NCI-H146 treated with DMSO at 0.1 percent for 48 hours (cell line): ENCODE results near the gene AMN.
A peak's percentile ranks its signal among the peaks of the same experiment; 100 is the strongest.

ENCODE experiments used
- DNase-seq: peaks from one replicate; lab custom pipeline; 2025; ENCODE audit not compliant: unreplicated experiment; lab: John Stamatoyannopoulos, UW

Gene AMN

GRCh38 chr14:102943454-102943853 lies 21.0 kb downstream of the AMN start:
- DNase-seq = no peak

- DNase-seq = no peak
Observed at GRCh38 chr14:102943979-102944378, 21.5 kb downstream of the AMN start.

- no peak for DNase-seq
Observed at GRCh38 chr14:102944448-102945330, 22.2 kb downstream of the AMN start.

DNA sequence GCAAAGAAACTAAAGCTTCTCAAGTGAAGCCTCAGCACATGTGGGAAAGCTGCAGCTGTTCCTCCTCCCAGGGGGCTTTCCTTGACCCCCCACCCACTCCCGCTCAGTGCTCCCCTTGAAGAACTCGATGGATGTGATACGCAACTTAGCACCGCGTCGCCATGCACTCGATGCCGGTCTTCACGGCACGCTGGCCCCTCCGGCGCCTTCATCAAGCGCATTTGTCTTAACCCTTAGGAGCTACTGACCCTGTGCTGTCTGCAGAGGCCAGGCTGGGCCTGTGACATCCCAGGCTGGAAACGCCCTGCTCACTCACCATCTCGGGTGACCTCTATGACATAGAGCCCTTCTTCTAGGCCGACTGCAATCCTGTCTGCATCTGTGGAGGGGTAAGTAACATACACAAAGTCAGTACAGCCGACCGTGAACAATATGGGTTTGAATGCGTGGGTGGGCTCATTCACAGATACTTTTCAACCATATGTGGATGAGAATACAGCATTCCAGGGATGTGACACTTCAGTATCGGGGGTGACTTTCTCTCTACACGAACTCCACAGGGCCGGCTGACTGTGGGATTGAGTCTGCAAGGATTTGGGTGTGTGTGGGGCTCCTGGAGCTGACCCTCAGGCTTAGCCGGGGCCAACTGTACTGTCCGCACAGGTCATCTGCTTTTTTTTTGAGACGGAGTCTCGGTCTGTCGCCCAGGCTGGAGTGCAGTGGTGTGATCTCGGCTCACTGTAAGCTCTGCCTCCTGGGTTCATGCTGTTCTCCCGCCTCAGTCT lies 23.1 kb downstream of the AMN start:
- DNase-seq = no peak

DNA sequence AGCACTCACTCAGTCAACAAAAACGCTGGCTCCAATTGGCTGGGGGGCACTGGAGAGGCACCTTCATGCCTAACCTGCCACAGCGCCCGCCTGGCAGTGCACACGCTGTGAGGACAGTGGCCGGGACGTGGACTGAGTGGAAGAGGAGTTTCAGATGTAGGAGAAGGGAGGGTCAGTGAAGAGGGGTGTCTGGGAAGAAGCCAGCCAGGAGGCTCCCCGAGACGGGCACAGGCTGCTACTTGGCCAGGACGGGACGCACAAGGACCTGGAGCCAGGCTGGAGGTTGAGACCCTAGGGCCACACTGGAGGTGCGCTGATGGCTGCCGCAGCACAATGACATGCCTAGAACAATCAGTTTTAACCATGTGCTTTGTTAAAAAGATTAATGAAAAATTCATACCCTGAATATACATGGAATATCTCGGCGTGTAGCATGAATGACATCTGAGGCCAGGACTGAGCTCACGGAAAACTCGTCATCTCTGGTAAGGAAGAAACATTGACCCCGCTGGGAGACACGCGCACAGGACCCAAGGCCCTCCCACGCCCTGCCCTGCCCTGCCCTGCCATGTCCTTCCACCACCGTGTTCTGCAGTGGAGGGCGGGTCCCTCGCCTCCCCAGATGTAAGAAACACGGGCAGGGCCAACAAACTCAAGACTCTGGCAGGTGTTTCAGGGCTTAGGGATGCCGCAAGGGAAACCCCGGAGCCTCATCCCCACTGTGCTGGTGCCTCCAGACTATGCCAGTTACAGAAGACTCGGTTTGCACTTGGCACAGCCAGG lies 25.0 kb downstream of the AMN start:
- DNase-seq = no peak

GRCh38 chr14:102948698-102949061 lies 26.2 kb downstream of the AMN start:
- no peak for DNase-seq

GRCh38 chr14:102949062-102949800 lies 26.8 kb downstream of the AMN start:
- no peak for DNase-seq

- DNase-seq = no peak
Observed at GRCh38 chr14:102949801-102950451, 27.5 kb downstream of the AMN start.

DNA sequence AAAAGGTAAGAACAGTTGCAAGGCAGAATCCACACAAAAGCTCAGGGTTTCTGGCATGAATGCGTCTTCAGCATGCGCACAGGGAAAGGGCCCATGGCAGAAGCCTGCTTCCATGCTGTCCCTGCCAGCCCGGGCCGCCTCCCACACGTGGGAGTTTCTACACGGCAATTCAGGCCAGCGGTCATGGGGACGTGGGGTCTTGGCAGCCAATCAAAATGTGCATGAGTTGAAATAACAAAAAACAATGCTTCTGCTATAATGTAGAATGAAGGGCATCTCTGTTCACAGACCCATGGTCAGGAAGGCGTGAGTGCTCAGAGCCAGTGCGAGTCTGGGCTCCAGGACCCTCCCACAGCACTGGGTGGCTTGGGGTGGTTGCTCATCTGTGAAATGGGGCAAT lies 28.6 kb downstream of the AMN start:
- no peak for DNase-seq

GRCh38 chr14:102951799-102952198 lies 29.3 kb downstream of the AMN start:
- DNase-seq = no peak

GRCh38 chr14:102952276-102952675 lies 29.8 kb downstream of the AMN start:
- no peak for DNase-seq

GRCh38 chr14:102953100-102953499 lies 30.6 kb downstream of the AMN start:
- no peak for DNase-seq

GRCh38 chr14:102954081-102954789 lies 31.8 kb downstream of the AMN start:
- peak; percentile 84 for DNase-seq

GRCh38 chr14:102955636-102956408 lies 33.4 kb downstream of the AMN start:
- no peak for DNase-seq

DNA sequence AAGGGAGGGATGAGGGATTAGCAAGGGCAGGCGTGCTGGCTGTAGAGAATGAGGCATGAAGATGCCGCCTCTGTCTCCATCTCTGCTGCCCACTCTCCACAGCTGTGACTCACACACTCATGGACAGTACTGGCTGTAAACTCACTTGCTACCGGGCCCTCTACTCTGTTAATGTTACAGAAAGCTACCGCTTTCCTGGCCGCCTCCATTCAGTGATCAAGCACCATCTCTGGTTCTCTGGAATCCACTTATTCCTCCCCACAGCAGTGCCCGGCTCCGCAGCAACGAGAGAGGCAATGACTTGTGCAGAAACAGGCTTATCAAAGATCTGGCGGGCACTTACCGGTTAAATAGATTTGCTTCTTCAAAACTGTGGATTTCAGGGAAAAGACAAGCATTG lies 34.8 kb downstream of the AMN start:
- no peak for DNase-seq

- no peak for DNase-seq
Observed at GRCh38 chr14:102958461-102958860, 36.0 kb downstream of the AMN start.

GRCh38 chr14:102962111-102962627 lies 39.7 kb downstream of the AMN start:
- DNase-seq = no peak

DNA sequence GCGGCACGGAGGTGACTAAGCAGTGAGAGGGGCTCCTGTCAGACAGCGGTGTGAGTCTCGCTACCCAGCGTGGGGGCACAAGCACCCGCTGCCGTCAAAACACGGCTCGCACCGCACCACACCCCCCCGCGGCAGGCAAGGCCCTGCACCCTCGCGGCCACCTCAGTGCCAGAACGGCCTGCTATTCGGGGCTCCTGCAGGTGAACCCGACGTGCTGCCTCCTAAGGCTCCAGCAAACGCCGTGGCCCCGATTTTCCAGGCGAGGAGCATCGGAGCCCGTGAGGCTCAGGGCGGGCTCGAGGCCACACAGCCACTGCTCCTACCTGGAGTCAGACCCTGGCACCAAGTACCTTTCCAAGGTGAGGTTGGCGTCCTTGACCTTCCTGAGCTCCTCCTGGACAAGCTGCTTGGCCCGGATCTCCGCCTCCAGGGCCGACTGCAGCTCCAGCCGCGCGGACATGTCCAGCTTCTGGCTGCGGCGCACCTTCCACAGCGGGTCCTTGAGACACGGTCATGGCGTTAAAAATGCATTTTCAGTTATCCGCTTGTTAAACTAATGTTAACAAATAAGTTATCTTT lies 41.8 kb downstream of the AMN start:
- no peak for DNase-seq
